ENCODE measurements around the gene RPGRIP1.

- TF ChIP-seq CTCF (IDR thresholded peaks at IDR 0.05; ENCODE audit: low read length), result no peak
- no peak for TF ChIP-seq EZH2 (optimal IDR thresholded peaks at IDR 0.05; ENCODE audit: low read depth, low read length)
These were observed 40.9 kb upstream of the RPGRIP1 start for GRCh38 chr14:21238823-21239518.

Data from MM.1S (cell line).